Measurements from ENCODE around the gene ADAMTS15.

GRCh38 chr11:130510407-130511006 lies 62.1 kb downstream of the ADAMTS15 start:
- TF ChIP-seq CTCF (IDR thresholded peaks at IDR 0.05; ENCODE audit: extremely low read depth in 1 of 2, insufficient read depth in 1 of 2, low read depth in 1 of 2, low read length in 2 of 2) (no peak), POLR2A (IDR thresholded peaks at IDR 0.05; ENCODE audit: low read depth, low read length) (no peak), FOS (IDR thresholded peaks at IDR 0.05; ENCODE audit: borderline replicate concordance, insufficient read depth, low read length) (no peak), POLR2AphosphoS5 (IDR thresholded peaks at IDR 0.05; ENCODE audit: insufficient read depth, low read depth, low read length) (no peak), EZH2 (IDR thresholded peaks at IDR 0.05; ENCODE audit: borderline replicate concordance, low read depth, low read length, severe bottlenecking) (no peak)

All from endothelial cell of umbilical vein (primary cell).